K562 (cell line): Measurements from ENCODE around the gene ADAP2. TPM values are rescaled to one million over a fixed set of nuclear protein-coding genes. Genes with fewer than 3 reads are reported as not detected.

Source experiments
- ARID3B ChIP-seq: fragments of 250-450 bp; sonication (Bioruptor Pico); IDR thresholded peaks from 2 replicates; pipeline ENCODE4 v1.4.0; 2020; ENCODE audit warnings: borderline replicate concordance
- CBFA2T2 ChIP-seq: fragments of 450-650 bp; conservative IDR thresholded peaks from 2 replicates; pipeline ENCODE4 v1.6.1; 2017; ENCODE audit warnings: mild to moderate bottlenecking
- CBX3 ChIP-seq, 2 experiments: IDR thresholded peaks; 1 replicate in 1 of 2; 2 replicates in 1 of 2; pipeline ENCODE4 v1.6.1; 2012; ENCODE audit warnings: inconsistent platforms in 2 of 2, low read length in 2 of 2, borderline replicate concordance in 1 of 2, control low read depth in 1 of 2
- E2F4 ChIP-seq: sonication (generic); formaldehyde crosslinking; IDR thresholded peaks from 2 replicates; pipeline ENCODE4 v1.8.0; 2022; ENCODE audit warnings: mild to moderate bottlenecking, low read depth, missing genetic modification reagents
- E2F6 ChIP-seq, 2 experiments: IDR thresholded peaks; 2 replicates each; pipeline ENCODE4 v1.6.1; 2011; ENCODE audit warnings: borderline replicate concordance in 1 of 2, control low read depth in 1 of 2, low read depth in 1 of 2, low read length in 1 of 2, mild to moderate bottlenecking in 1 of 2, mixed read lengths in 1 of 2, moderate library complexity in 1 of 2; ENCODE audit not compliant: insufficient read depth in 1 of 2, insufficient read length in 1 of 2, poor library complexity in 1 of 2, severe bottlenecking in 1 of 2; ENCODE audit errors: extremely low read depth in 1 of 2
- HOMEZ ChIP-seq: fragments of 250-450 bp; sonication (Bioruptor Pico); IDR thresholded peaks from 2 replicates; pipeline ENCODE4 v1.4.0; 2020; ENCODE audit warnings: mild to moderate bottlenecking, moderate library complexity
- LEF1 ChIP-seq: fragments of 450-650 bp; IDR thresholded peaks from 2 replicates; pipeline ENCODE4 v1.6.1; 2016; ENCODE audit warnings: mild to moderate bottlenecking
- NRF1 ChIP-seq, 2 experiments: fragments of 450-650 bp; IDR thresholded peaks in 1 of 2; conservative IDR thresholded peaks in 1 of 2; 2 replicates each; pipeline ENCODE4 v1.6.1; 2014; ENCODE audit warnings: mild to moderate bottlenecking in 2 of 2
- PHB2 ChIP-seq: fragments of 450-650 bp; IDR thresholded peaks from 2 replicates; pipeline ENCODE4 v1.6.1; 2017; ENCODE audit warnings: low read depth
- PML ChIP-seq: IDR thresholded peaks from 2 replicates; pipeline ENCODE4 v1.6.1; 2012; ENCODE audit warnings: low read length, inconsistent platforms
- SUPT5H ChIP-seq: fragments of 450-650 bp; IDR thresholded peaks from 2 replicates; pipeline ENCODE4 v1.6.1; 2016
- THAP7 ChIP-seq: fragments of 250-450 bp; sonication (Bioruptor Pico); IDR thresholded peaks from 2 replicates; pipeline ENCODE4 v1.5.0; 2021
- ZFP1 ChIP-seq: fragments of 450-650 bp; formaldehyde crosslinking; IDR thresholded peaks from 2 replicates; pipeline ENCODE4 v1.4.0; 2020; ENCODE audit warnings: mild to moderate bottlenecking, mixed read lengths
- ZKSCAN3 ChIP-seq: fragments of 250-450 bp; sonication (Bioruptor Pico); IDR thresholded peaks from 2 replicates; pipeline ENCODE4 v1.4.0; 2020
- polyA plus RNA-seq, 8 experiments: library from polyadenylated mRNA; depleted of rRNA in 4 of 8; stranded (reverse) in 5 of 8; unstranded in 3 of 8; fragments of >200 nt; fragmentation: Nextera tagmentation in 2 of 8; fragmentation: Illumina TruSeq in 1 of 8; extraction: Ambion mirVana in 2 of 8; extraction: Trizol in 1 of 8; gene quantifications; 2 replicates each; pipeline versions ENCODE4 v1.2.1 to v1.2.3, GENCODE V29; 2011 to 2014; ENCODE audit warnings: inconsistent platforms in 1 of 8, missing spikeins in 1 of 8
- total RNA-seq, 7 experiments: library from RNA; depleted of rRNA in 6 of 7; stranded (reverse); fragments of >200 nt in 6 of 7; fragmentation: Illumina TruSeq in 2 of 7; extraction: Trizol in 2 of 7; gene quantifications; 2 replicates each; pipeline versions ENCODE4 v1.2.1 to v1.2.3, GENCODE V29; 2011 to 2021; ENCODE audit warnings: low replicate concordance in 1 of 7
- TF ChIP-seq, protein P1 (sequence below): fragments of 450-650 bp; IDR thresholded peaks from 2 replicates; pipeline ENCODE4 v1.6.1; 2017; ENCODE audit warnings: mild to moderate bottlenecking, moderate library complexity
- TF ChIP-seq, protein P2 (sequence below): sonication (generic); formaldehyde crosslinking; IDR thresholded peaks from 2 replicates; pipeline ENCODE4 v1.8.1; 2023; ENCODE audit warnings: mild to moderate bottlenecking, missing genetic modification reagents
- TF ChIP-seq, protein P3 (sequence below): fragments of 450-650 bp; formaldehyde crosslinking; IDR thresholded peaks from 2 replicates; pipeline ENCODE4 v1.4.0; 2022; ENCODE audit warnings: mild to moderate bottlenecking, moderate library complexity

The ADAP2 gene
- total and polyA plus RNA-seq, 9 of the 15 experiments (the other 6 are each of a cell fraction or from before 2014, with no cell fraction given) = 0.06 to 0.73 (median 0.23) TPM; not detected in 5

DNA sequence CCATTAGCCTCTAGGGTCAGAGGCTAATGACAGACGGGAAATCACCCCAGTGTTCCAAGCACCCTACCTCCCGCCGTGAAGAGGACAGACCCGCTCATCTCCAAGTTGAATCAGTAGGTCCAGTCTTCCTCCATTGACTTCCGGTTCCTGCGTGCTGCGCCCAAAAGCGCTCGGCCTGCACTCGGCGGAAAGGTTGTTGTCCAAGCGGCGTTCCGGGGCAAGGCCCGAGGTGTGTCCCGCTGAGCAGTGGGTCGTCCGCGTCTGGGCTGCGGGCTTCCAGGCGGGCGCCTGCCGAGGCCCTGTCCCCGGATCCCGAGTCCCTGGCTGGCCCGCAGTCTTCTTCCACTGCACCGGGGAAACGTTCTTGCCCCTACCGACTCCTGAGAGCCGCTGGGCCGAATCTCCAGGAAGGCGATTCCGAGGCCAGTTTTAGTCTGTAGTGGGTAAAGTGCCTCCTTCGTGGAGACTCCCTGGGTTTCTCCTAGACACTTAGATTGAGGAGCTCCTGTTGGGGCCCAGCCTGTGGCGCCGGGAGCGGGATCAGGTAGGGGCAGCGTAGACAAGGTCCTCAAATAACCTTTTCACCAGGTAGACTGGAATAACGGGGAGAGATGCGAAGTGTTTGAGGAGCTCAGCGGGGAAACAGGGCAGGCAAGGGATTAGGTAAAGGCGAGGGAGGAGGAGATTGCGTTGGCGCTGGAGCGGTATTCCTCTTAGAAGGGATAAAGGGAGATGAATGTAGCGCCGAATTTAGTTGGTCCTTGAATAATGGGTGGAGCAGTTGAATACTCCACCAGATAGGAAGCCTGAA lies 15.4 kb upstream of the ADAP2 start, which contains the start of gene TEFM (continued):
- TF ChIP-seq ARID3B (CRISPR knock-in tag) = no peak
- TF ChIP-seq, protein P1, sequence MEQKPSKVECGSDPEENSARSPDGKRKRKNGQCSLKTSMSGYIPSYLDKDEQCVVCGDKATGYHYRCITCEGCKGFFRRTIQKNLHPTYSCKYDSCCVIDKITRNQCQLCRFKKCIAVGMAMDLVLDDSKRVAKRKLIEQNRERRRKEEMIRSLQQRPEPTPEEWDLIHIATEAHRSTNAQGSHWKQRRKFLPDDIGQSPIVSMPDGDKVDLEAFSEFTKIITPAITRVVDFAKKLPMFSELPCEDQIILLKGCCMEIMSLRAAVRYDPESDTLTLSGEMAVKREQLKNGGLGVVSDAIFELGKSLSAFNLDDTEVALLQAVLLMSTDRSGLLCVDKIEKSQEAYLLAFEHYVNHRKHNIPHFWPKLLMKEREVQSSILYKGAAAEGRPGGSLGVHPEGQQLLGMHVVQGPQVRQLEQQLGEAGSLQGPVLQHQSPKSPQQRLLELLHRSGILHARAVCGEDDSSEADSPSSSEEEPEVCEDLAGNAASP = no peak
- TF ChIP-seq LEF1 = 0 out of 2 replicates have a peak, but pooled peaks have one; percentile 27
- TF ChIP-seq NRF1 (conservative IDR thresholded peaks at IDR 0.05 in 1 of 2, IDR thresholded peaks at IDR 0.05 in 1 of 2) = peak in 1 of 2 experiments; percentile 27; a peak in 1 of 4 replicates
- peak in 1 of 2 experiments; percentile 93; a peak in 2 of 3 replicates for TF ChIP-seq CBX3 (IDR thresholded peaks at IDR 0.05; ENCODE audit: borderline replicate concordance in 1 of 2, low read length in 2 of 2)
- no peak for TF ChIP-seq ZFP1 (CRISPR knock-in tag)
- TF ChIP-seq, protein P2, sequence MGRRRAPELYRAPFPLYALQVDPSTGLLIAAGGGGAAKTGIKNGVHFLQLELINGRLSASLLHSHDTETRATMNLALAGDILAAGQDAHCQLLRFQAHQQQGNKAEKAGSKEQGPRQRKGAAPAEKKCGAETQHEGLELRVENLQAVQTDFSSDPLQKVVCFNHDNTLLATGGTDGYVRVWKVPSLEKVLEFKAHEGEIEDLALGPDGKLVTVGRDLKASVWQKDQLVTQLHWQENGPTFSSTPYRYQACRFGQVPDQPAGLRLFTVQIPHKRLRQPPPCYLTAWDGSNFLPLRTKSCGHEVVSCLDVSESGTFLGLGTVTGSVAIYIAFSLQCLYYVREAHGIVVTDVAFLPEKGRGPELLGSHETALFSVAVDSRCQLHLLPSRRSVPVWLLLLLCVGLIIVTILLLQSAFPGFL (CRISPR knock-in tag) = 0 out of 2 replicates have a peak, but pooled peaks have one; percentile 23
- no peak for TF ChIP-seq E2F4 (CRISPR knock-in tag)
- peak; percentile 79 for TF ChIP-seq PML
- TF ChIP-seq CBFA2T2 = no peak
- TF ChIP-seq THAP7 = no peak
- peak; percentile 35 to 44 for TF ChIP-seq E2F6 (IDR thresholded peaks at IDR 0.05; ENCODE audit: borderline replicate concordance in 1 of 2, extremely low read depth in 1 of 2, insufficient read depth in 1 of 2, insufficient read length in 1 of 2, low read depth in 1 of 2, low read length in 1 of 2, poor library complexity in 1 of 2, severe bottlenecking in 1 of 2)
- no peak for TF ChIP-seq HOMEZ
- TF ChIP-seq, protein P3, sequence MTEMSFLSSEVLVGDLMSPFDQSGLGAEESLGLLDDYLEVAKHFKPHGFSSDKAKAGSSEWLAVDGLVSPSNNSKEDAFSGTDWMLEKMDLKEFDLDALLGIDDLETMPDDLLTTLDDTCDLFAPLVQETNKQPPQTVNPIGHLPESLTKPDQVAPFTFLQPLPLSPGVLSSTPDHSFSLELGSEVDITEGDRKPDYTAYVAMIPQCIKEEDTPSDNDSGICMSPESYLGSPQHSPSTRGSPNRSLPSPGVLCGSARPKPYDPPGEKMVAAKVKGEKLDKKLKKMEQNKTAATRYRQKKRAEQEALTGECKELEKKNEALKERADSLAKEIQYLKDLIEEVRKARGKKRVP (CRISPR knock-in tag) = no peak
- TF ChIP-seq SUPT5H = peak; percentile 91
- no peak for TF ChIP-seq ZKSCAN3 (CRISPR knock-in tag)
- TF ChIP-seq PHB2 = no peak
